GM18498 (cell line): Measurements from ENCODE around the gene MIPOL1.
"Not testable (repeated sequence)": the region's sequence is repeated elsewhere in the genome, so short reads cannot be mapped to it uniquely, and the experiment has no call there.

Experiments used
- ATAC-seq: cut with Tn5 transposase; IDR thresholded peaks from one replicate; pipeline ENCODE4 v1.9.1; 2021; ENCODE audit warnings: mild to moderate bottlenecking, moderate library complexity; ENCODE audit not compliant: unreplicated experiment

MIPOL1 gene

GRCh38 chr14:37443461-37443860, 245.7 kb downstream of the MIPOL1 start:
- ATAC-seq = no peak

GRCh38 chr14:37447883-37448391, 250.2 kb downstream of the MIPOL1 start:
- ATAC-seq = no peak

- ATAC-seq = no peak
These were observed 254.6 kb downstream of the MIPOL1 start for GRCh38 chr14:37452323-37452722.

GRCh38 chr14:37453985-37454384, 256.2 kb downstream of the MIPOL1 start:
- ATAC-seq = no peak

GRCh38 chr14:37457334-37457733, 259.6 kb downstream of the MIPOL1 start:
- no peak for ATAC-seq

GRCh38 chr14:37462426-37462825, 264.7 kb downstream of the MIPOL1 start:
- not testable (repeated sequence) for ATAC-seq

- ATAC-seq = no peak
These were observed 266.6 kb downstream of the MIPOL1 start for GRCh38 chr14:37464192-37464858.

GRCh38 chr14:37466003-37466622, 268.4 kb downstream of the MIPOL1 start:
- ATAC-seq = no peak

- ATAC-seq = no peak
These were observed 268.9 kb downstream of the MIPOL1 start for GRCh38 chr14:37466623-37467088.

GRCh38 chr14:37469650-37470049, 271.9 kb downstream of the MIPOL1 start:
- no peak for ATAC-seq

- ATAC-seq = no peak
These were observed 272.5 kb downstream of the MIPOL1 start for GRCh38 chr14:37470251-37470650.

GRCh38 chr14:37472906-37473305, 275.2 kb downstream of the MIPOL1 start:
- ATAC-seq = no peak

- no peak for ATAC-seq
These were observed 276.5 kb downstream of the MIPOL1 start for GRCh38 chr14:37474191-37474590.

GRCh38 chr14:37480446-37481290, 282.9 kb downstream of the MIPOL1 start:
- ATAC-seq = no peak

GRCh38 chr14:37482428-37482827, 284.7 kb downstream of the MIPOL1 start:
- ATAC-seq = no peak

GRCh38 chr14:37483672-37484071, 285.9 kb downstream of the MIPOL1 start:
- ATAC-seq = no peak

- no peak for ATAC-seq
These were observed 292.9 kb downstream of the MIPOL1 start for GRCh38 chr14:37490607-37491006.

- ATAC-seq = no peak
These were observed 293.3 kb downstream of the MIPOL1 start for GRCh38 chr14:37491076-37491475.

GRCh38 chr14:37493606-37494005, 295.9 kb downstream of the MIPOL1 start:
- no peak for ATAC-seq

GRCh38 chr14:37497422-37497821, 299.7 kb downstream of the MIPOL1 start:
- no peak for ATAC-seq

GRCh38 chr14:37501877-37502276, 304.1 kb downstream of the MIPOL1 start:
- ATAC-seq = no peak
